SK-N-SH treated with all-trans-retinoic acid at 6 μM for 48 hours (cell line): ENCODE results near the gene PIK3AP1.

ENCODE experiments used
- ATAC-seq: fragments of 200-7000 bp; cut with Tn5 transposase; 3 replicates; pipeline ENCODE4 v1.9.1; 2020; ENCODE audit warnings: mild to moderate bottlenecking, moderate library complexity
- ARNTL ChIP-seq: fragments of 450-650 bp; formaldehyde crosslinking; IDR thresholded peaks from 2 replicates; pipeline ENCODE4 v1.5.0; 2020; ENCODE audit warnings: low read depth, mild to moderate bottlenecking, moderate library complexity, borderline replicate concordance
- BACH2 ChIP-seq: fragments of 250-450 bp; sonication (Bioruptor Pico); IDR thresholded peaks from 2 replicates; pipeline ENCODE4 v1.9.0; 2021; ENCODE audit warnings: mild to moderate bottlenecking, borderline replicate concordance
- CREB5 ChIP-seq: fragments of 250-450 bp; sonication (Bioruptor Pico); IDR thresholded peaks from 2 replicates; pipeline ENCODE4 v1.5.1; 2020; ENCODE audit warnings: low read depth, mild to moderate bottlenecking, moderate library complexity
- CSDC2 ChIP-seq: fragments of 250-450 bp; sonication (Bioruptor Pico); IDR thresholded peaks from 2 replicates; pipeline ENCODE4 v1.5.0; 2020; ENCODE audit warnings: mild to moderate bottlenecking, moderate library complexity
- CSRNP3 ChIP-seq: fragments of 250-450 bp; sonication (Bioruptor Pico); IDR thresholded peaks from 2 replicates; pipeline ENCODE4 v1.5.1; 2021; ENCODE audit warnings: mild to moderate bottlenecking, moderate library complexity
- ESRRG ChIP-seq: fragments of 250-450 bp; sonication (Bioruptor Pico); IDR thresholded peaks from 2 replicates; pipeline ENCODE4 v1.6.1; 2021; ENCODE audit warnings: mild to moderate bottlenecking
- GLIS3 ChIP-seq: fragments of 250-450 bp; sonication (Bioruptor Pico); IDR thresholded peaks from 2 replicates; pipeline ENCODE4 v1.5.0; 2020; ENCODE audit warnings: mild to moderate bottlenecking, moderate library complexity
- ISL1 ChIP-seq: fragments of 250-450 bp; sonication (Bioruptor Pico); IDR thresholded peaks from 2 replicates; pipeline ENCODE4 v2.1.2; 2022; ENCODE audit warnings: mild to moderate bottlenecking, moderate library complexity
- OSR1 ChIP-seq: fragments of 250-450 bp; sonication (Bioruptor Pico); IDR thresholded peaks from 2 replicates; pipeline ENCODE4 v1.8.0; 2022; ENCODE audit warnings: moderate library complexity, mild to moderate bottlenecking, inconsistent platforms
- PATZ1 ChIP-seq: fragments of 250-450 bp; sonication (Bioruptor Pico); IDR thresholded peaks from 2 replicates; pipeline ENCODE4 v1.8.0; 2020; ENCODE audit warnings: mild to moderate bottlenecking, moderate library complexity, borderline replicate concordance
- RARB ChIP-seq: fragments of 250-450 bp; sonication (Bioruptor Pico); IDR thresholded peaks from 2 replicates; pipeline ENCODE4 v1.8.0; 2021; ENCODE audit warnings: mild to moderate bottlenecking, moderate library complexity
- SNAI2 ChIP-seq: fragments of 250-450 bp; sonication (Bioruptor Pico); IDR thresholded peaks from 2 replicates; pipeline ENCODE4 v1.5.0; 2020; ENCODE audit warnings: mild to moderate bottlenecking, moderate library complexity
- TCF4 ChIP-seq: fragments of 250-450 bp; sonication (Bioruptor Pico); IDR thresholded peaks from 2 replicates; pipeline ENCODE4 v1.8.0; 2021; ENCODE audit warnings: mild to moderate bottlenecking, moderate library complexity, borderline replicate concordance
- TOX ChIP-seq: fragments of 250-450 bp; sonication (Bioruptor Pico); IDR thresholded peaks from 2 replicates; pipeline ENCODE4 v1.8.0; 2021; ENCODE audit warnings: mild to moderate bottlenecking, moderate library complexity, borderline replicate concordance
- ZC3H10 ChIP-seq: fragments of 250-450 bp; sonication (Bioruptor Pico); IDR thresholded peaks from 2 replicates; pipeline ENCODE4 v1.5.1; 2021; ENCODE audit warnings: mild to moderate bottlenecking, moderate library complexity
- ZFP3 ChIP-seq: fragments of 250-450 bp; sonication (Bioruptor Pico); IDR thresholded peaks from 2 replicates; pipeline ENCODE4 v1.5.0; 2020; ENCODE audit warnings: mild to moderate bottlenecking, moderate library complexity
- ZFP30 ChIP-seq: fragments of 450-650 bp; formaldehyde crosslinking; IDR thresholded peaks from 2 replicates; pipeline ENCODE4 v1.5.0; 2022; ENCODE audit warnings: mild to moderate bottlenecking, moderate library complexity
- ZNF565 ChIP-seq: fragments of 450-650 bp; formaldehyde crosslinking; conservative IDR thresholded peaks from 2 replicates; pipeline ENCODE4 v1.5.0; 2020; ENCODE audit warnings: low read depth, mild to moderate bottlenecking, moderate library complexity
- ZNF8 ChIP-seq: fragments of 450-650 bp; formaldehyde crosslinking; IDR thresholded peaks from 2 replicates; pipeline ENCODE4 v1.5.0; 2020; ENCODE audit warnings: mild to moderate bottlenecking, moderate library complexity
- TF ChIP-seq, protein P1 (sequence below): fragments of 250-450 bp; sonication (Bioruptor Pico); IDR thresholded peaks from 2 replicates; pipeline ENCODE4 v1.8.0; 2021; ENCODE audit warnings: low read depth, mild to moderate bottlenecking, moderate library complexity, borderline replicate concordance

Gene PIK3AP1

GRCh38 chr10:96606216-96606615 is 114.1 kb downstream of the PIK3AP1 start (continued):
- no peak for TF ChIP-seq CREB5 (CRISPR knock-in tag)

GRCh38 chr10:96600337-96600736 is 120.0 kb downstream of the PIK3AP1 start:
- ATAC-seq = no peak
- no peak for TF ChIP-seq ZFP3 (CRISPR knock-in tag)
- no peak for TF ChIP-seq GLIS3 (CRISPR knock-in tag)
- no peak for TF ChIP-seq CREB5 (CRISPR knock-in tag)
- TF ChIP-seq ZC3H10 (CRISPR knock-in tag) = no peak
- TF ChIP-seq ISL1 (CRISPR knock-in tag) = no peak
- no peak for TF ChIP-seq ZNF565 (CRISPR knock-in tag)
- TF ChIP-seq OSR1 (CRISPR knock-in tag) = no peak
- TF ChIP-seq TCF4 (CRISPR knock-in tag) = no peak
- no peak for TF ChIP-seq CSRNP3 (CRISPR knock-in tag)
- TF ChIP-seq CSDC2 (CRISPR knock-in tag) = no peak
- no peak for TF ChIP-seq BACH2 (CRISPR knock-in tag)
- no peak for TF ChIP-seq ARNTL
- TF ChIP-seq SNAI2 (CRISPR knock-in tag) = no peak

- no peak for ATAC-seq
- TF ChIP-seq TOX (CRISPR knock-in tag) = no peak
- no peak for TF ChIP-seq RARB
- TF ChIP-seq ZFP3 (CRISPR knock-in tag) = no peak
- TF ChIP-seq GLIS3 (CRISPR knock-in tag) = no peak
- no peak for TF ChIP-seq ZFP30 (CRISPR knock-in tag)
- no peak for TF ChIP-seq ESRRG (CRISPR knock-in tag)
- TF ChIP-seq, protein P1, sequence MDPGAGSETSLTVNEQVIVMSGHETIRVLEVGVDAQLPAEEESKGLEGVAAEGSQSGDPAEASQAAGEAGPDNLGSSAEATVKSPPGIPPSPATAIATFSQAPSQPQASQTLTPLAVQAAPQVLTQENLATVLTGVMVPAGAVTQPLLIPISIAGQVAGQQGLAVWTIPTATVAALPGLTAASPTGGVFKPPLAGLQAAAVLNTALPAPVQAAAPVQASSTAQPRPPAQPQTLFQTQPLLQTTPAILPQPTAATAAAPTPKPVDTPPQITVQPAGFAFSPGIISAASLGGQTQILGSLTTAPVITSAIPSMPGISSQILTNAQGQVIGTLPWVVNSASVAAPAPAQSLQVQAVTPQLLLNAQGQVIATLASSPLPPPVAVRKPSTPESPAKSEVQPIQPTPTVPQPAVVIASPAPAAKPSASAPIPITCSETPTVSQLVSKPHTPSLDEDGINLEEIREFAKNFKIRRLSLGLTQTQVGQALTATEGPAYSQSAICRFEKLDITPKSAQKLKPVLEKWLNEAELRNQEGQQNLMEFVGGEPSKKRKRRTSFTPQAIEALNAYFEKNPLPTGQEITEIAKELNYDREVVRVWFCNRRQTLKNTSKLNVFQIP = no peak
- TF ChIP-seq PATZ1 = no peak
- TF ChIP-seq ISL1 (CRISPR knock-in tag) = no peak
- no peak for TF ChIP-seq SNAI2 (CRISPR knock-in tag)
- TF ChIP-seq ZNF565 (CRISPR knock-in tag) = no peak
- TF ChIP-seq CSDC2 (CRISPR knock-in tag) = no peak
- no peak for TF ChIP-seq CSRNP3 (CRISPR knock-in tag)
- no peak for TF ChIP-seq ZNF8
- TF ChIP-seq BACH2 (CRISPR knock-in tag) = no peak
- TF ChIP-seq OSR1 (CRISPR knock-in tag) = no peak
Measured at GRCh38 chr10:96598846-96599245, 121.5 kb downstream of the PIK3AP1 start.
